IPS DF 6.9 (cell line): ENCODE measurements around the gene GRIN2A.

ENCODE experiments used
- DNase-seq: peaks from one replicate; pipeline ENCODE4 v3.0.0-alpha.2; 2013; ENCODE audit warnings: low read depth, low spot score
- H3K27ac ChIP-seq: one replicate; pipeline ENCODE4 v1.5.1; 2013; ENCODE audit warnings: low read length, control low read depth
- H3K27me3 ChIP-seq: 2 replicates; pipeline ENCODE4 v1.6.1; 2013; ENCODE audit warnings: mild to moderate bottlenecking, low read length; ENCODE audit not compliant: control insufficient read depth, insufficient read depth
- H3K36me3 ChIP-seq: 2 replicates; pipeline ENCODE4 v1.6.1; 2013; ENCODE audit warnings: low read length; ENCODE audit not compliant: control insufficient read depth, insufficient read depth
- H3K4me1 ChIP-seq: 2 replicates; pipeline ENCODE4 v1.6.1; 2013; ENCODE audit warnings: low read length; ENCODE audit not compliant: control insufficient read depth, insufficient read depth
- H3K4me3 ChIP-seq: 2 replicates; pipeline ENCODE4 v1.5.1; 2013; ENCODE audit warnings: mild to moderate bottlenecking, low read length
- H3K9me3 ChIP-seq: 2 replicates; pipeline ENCODE4 v1.6.1; 2013; ENCODE audit warnings: low read length, inconsistent platforms; ENCODE audit not compliant: control insufficient read depth, insufficient read depth
- WGBS: extraction: QIAGEN DNeasy Blood & Tissue Kit; methylation state at CpG from one replicate; pipeline ENCODE4 v1.1.7; 2013; ENCODE audit warnings: mixed read lengths, missing lambda C conversion rate; ENCODE audit not compliant: insufficient read length, insufficient coverage; 5-methylcytosine and 5-hydroxymethylcytosine counted together

The GRIN2A gene

DNA sequence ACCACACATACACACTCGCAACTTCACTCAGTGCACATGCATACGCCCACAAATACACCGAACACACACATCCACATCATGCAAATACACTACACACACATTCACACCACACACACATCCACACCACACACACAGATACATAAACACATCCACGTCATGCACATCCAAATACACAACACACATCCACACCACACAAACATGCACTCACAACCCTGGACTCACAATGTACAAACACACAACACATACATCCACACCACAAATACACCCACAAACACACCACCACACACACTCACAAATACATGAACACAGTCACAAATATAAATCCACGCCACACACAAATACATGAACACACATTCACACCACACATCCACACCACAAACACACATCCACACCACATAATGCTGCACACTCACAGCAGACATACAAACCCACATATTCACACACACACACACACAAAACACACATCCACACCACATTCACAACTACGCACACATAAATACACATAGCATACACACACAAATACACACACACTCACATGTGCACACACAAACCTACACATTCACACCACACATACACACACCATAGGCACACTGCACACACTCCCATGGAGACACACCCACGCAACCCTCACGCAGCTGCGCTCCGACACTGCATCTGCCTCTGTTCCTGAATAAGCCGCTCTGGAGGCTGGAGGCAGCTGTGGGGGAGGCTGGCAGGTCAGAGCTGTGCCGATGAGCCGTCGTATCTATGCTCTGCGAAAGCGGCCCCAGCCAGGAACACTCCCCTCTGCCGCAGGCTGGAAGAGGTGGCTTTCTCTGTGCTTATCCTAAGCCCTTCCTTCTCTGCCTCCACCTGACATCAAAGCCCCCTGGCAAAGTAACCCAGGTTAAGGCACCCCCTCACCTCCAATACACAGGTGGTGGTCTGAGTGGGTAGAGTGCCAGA is 141.8 kb downstream of the GRIN2A start:
- 100% methylated on average over 6 of the region's 17 CpGs for WGBS
- no peak for DNase-seq
- no peak overlapping the region for H3K27ac ChIP-seq
- H3K4me3 ChIP-seq: no peak overlapping the region
- H3K9me3 ChIP-seq: no peaks in the 10 kb centered on the region
- no peaks in the 10 kb centered on the region; the same call in 1 of the 2 replicates for H3K4me1 ChIP-seq
- H3K36me3 ChIP-seq: no peaks in the 10 kb centered on the region
- no peaks in the 10 kb centered on the region for H3K27me3 ChIP-seq

DNA sequence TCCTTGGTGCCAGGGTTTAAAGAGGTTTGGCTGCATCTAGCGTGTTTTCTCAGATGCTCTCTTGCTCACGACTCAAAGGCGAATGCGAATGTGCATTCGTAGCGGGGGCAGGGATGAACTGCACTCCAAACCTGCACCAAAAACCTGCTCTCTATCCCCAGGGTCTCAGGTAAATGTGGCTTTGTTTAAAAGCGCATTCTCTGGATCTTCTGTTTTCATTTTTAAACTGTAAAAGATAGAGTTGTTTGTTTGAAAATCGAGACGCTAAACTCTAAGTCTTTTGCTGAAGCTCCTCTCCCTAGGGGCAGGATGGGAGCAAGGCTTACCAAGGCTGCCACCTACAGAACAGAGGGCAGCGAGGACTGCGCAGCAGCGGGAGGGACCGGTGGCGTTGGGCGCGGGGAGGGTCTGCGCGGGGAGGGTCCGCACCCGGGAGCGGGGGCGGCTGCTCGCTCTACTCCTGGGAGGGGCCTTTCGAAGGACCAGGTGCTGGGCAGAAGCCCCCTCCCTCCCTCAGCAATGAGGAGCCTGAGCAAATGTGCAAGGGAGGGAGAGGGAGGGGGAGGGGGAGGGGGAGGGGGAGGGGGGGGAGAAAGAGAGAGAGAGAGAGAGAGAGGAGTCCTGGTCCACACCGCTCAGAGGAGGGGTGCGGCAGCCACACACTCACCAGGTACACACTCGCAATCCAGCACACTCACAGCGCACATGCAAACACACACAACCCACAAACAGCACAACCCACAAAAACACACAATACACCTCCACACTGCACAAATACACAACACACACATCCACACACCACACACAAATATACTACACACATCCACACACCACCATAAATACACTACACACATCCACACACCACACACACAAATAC is 142.8 kb downstream of the GRIN2A start:
- whole genome bisulfite sequencing: no CpG with 5 or more reads among the region's 28 CpGs
- Histone ChIP-seq H3K4me3 (peak overlapping the region; percentile 25; the same call in 1 of the 2 replicates), H3K9me3 (no peaks in the 10 kb centered on the region), H3K36me3 (no peaks in the 10 kb centered on the region), H3K4me1 (no peaks in the 10 kb centered on the region; the same call in 1 of the 2 replicates), H3K27me3 (no peaks in the 10 kb centered on the region), H3K27ac (no peak overlapping the region)
- no peak for DNase-seq

DNA sequence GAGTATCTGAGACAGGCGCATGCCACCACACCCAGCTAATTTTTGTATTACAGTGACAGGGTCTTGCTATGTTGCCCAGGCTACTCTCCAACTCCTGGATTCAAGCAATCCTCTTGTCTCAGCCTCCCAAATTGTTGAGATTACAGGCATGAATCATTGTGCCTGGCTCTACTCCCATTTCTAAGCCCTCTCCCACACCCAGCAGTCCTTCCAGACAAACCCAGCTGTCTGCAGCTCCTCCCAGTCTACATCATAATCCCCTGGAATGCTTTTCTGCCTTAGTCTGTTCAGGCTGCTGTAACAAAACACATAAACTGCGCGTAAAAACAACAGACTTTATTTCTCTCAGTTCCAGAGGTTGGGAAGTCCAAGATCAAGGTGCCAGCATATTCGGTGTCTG is 144.5 kb downstream of the GRIN2A start:
- no peak overlapping the region for H3K4me3 ChIP-seq
- H3K27ac ChIP-seq: no peak overlapping the region
- WGBS: no CpG with 5 or more reads among the region's 4 CpGs
- no peaks in the 10 kb centered on the region; the same call in 1 of the 2 replicates for H3K4me1 ChIP-seq
- DNase-seq: no peak
- H3K9me3 ChIP-seq: no peaks in the 10 kb centered on the region
- H3K36me3 ChIP-seq: no peaks in the 10 kb centered on the region
- no peaks in the 10 kb centered on the region for H3K27me3 ChIP-seq

- WGBS: no CpG with 5 or more reads among the region's 7 CpGs
Measured at GRCh38 chr16:10036956-10037355, 145.3 kb downstream of the GRIN2A start.

GRCh38 chr16:10033556-10033955 is 148.7 kb downstream of the GRIN2A start:
- no peak overlapping the region for H3K27ac ChIP-seq
- no CpG with 5 or more reads among the region's 5 CpGs for WGBS
- H3K36me3 ChIP-seq: no peaks in the 10 kb centered on the region
- no peaks in the 10 kb centered on the region for H3K9me3 ChIP-seq
- no peak overlapping the region for H3K4me3 ChIP-seq
- no peaks in the 10 kb centered on the region; the same call in 1 of the 2 replicates for H3K4me1 ChIP-seq
- DNase-seq: no peak
- no peaks in the 10 kb centered on the region for H3K27me3 ChIP-seq

More at GRCh38 chr16:10036956-10037355, 145.3 kb downstream of the GRIN2A start:
- H3K27me3 ChIP-seq: no peaks in the 10 kb centered on the region
- no peaks in the 10 kb centered on the region; the same call in 1 of the 2 replicates for H3K4me1 ChIP-seq
- no peak for DNase-seq
- H3K36me3 ChIP-seq: no peaks in the 10 kb centered on the region
- H3K4me3 ChIP-seq: no peak overlapping the region
- no peaks in the 10 kb centered on the region for H3K9me3 ChIP-seq
- no peak overlapping the region for H3K27ac ChIP-seq

- Histone ChIP-seq H3K4me1 (no peaks in the 10 kb centered on the region), H3K36me3 (no peaks in the 10 kb centered on the region), H3K4me3 (no peak overlapping the region), H3K27me3 (no peaks in the 10 kb centered on the region), H3K27ac (no peak overlapping the region), H3K9me3 (no peaks in the 10 kb centered on the region)
- no CpG with 5 or more reads among the region's 4 CpGs for WGBS
- DNase-seq: no peak
Measured at GRCh38 chr16:10031955-10032354, 150.3 kb downstream of the GRIN2A start.

DNA sequence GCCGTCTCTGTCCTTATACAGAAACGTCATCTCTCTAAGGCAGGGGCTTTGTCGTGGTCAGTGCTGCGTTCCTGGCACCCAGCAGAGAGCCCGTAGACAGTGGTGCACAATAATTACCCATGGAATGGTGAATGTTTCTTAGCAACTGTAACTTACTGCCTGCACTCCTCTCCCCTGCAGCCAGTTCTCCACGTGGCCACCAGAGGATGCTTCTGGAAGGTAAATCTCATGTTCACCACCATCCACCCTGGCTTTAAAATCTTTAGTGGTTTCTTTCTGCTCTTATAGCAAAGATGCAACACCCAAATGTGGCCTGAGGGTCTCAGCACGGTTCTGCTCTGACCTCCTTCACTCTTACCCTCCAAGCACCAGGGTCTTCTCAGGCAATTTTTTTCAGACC is 150.8 kb downstream of the GRIN2A start:
- no CpG with 5 or more reads among the region's 7 CpGs for WGBS
- H3K4me1 ChIP-seq: no peaks in the 10 kb centered on the region
- no peak overlapping the region for H3K4me3 ChIP-seq
- H3K27me3 ChIP-seq: no peaks in the 10 kb centered on the region
- no peaks in the 10 kb centered on the region for H3K36me3 ChIP-seq
- H3K27ac ChIP-seq: no peak overlapping the region
- no peak for DNase-seq
- H3K9me3 ChIP-seq: no peaks in the 10 kb centered on the region

GRCh38 chr16:10028644-10029043 is 153.6 kb downstream of the GRIN2A start:
- no peaks in the 10 kb centered on the region for H3K9me3 ChIP-seq
- H3K36me3 ChIP-seq: no peaks in the 10 kb centered on the region
- H3K4me1 ChIP-seq: no peaks in the 10 kb centered on the region
- H3K27me3 ChIP-seq: no peaks in the 10 kb centered on the region
- no peak overlapping the region for H3K27ac ChIP-seq
- no peak overlapping the region for H3K4me3 ChIP-seq
- DNase-seq: no peak

GRCh38 chr16:10027553-10027952 is 154.7 kb downstream of the GRIN2A start:
- no peak for DNase-seq
- Histone ChIP-seq H3K9me3 (no peaks in the 10 kb centered on the region), H3K27ac (no peak overlapping the region), H3K27me3 (no peaks in the 10 kb centered on the region), H3K36me3 (no peaks in the 10 kb centered on the region), H3K4me1 (no peaks in the 10 kb centered on the region), H3K4me3 (no peak overlapping the region)
- no CpG with 5 or more reads among the region's 8 CpGs for whole genome bisulfite sequencing

GRCh38 chr16:10026593-10026992 is 155.6 kb downstream of the GRIN2A start:
- H3K9me3 ChIP-seq: no peaks in the 10 kb centered on the region
- no peaks in the 10 kb centered on the region for H3K27me3 ChIP-seq
- no peaks in the 10 kb centered on the region for H3K36me3 ChIP-seq
- no CpG with 5 or more reads among the region's 5 CpGs for WGBS
- no peak overlapping the region for H3K27ac ChIP-seq
- DNase-seq: no peak
- H3K4me3 ChIP-seq: no peak overlapping the region
- no peaks in the 10 kb centered on the region for H3K4me1 ChIP-seq
